H1 (cell line): ENCODE measurements around the gene SRSF6. TPM values are rescaled to one million over a fixed set of nuclear protein-coding genes. Genes with fewer than 3 reads are reported as not detected.

Source experiments
- CTCF ChIA-PET: fragments of 300-600 bp; sonication (Branson Sonifier 250); formaldehyde crosslinking; loops from one replicate; lab custom pipeline; 2021; ENCODE audit not compliant: partially characterized antibody; lab: Charles Lee
- POLR2A ChIA-PET: fragments of 300-600 bp; sonication (Branson Sonifier 250); formaldehyde crosslinking; loops from one replicate; lab custom pipeline; 2021; ENCODE audit warnings: inconsistent platforms; ENCODE audit not compliant: partially characterized antibody; lab: Charles Lee
- DNase-seq, 2 experiments: peaks; one replicate each; pipeline versions ENCODE4 v3.0.0 to v3.0.0-alpha.2; 2010 to 2022; ENCODE audit warnings: low spot score in 2 of 2, low read depth in 1 of 2, mixed read lengths in 1 of 2
- FAIRE-seq: peaks from 2 replicates; lab custom pipeline; 2011; peaks lifted over from hg19 to GRCh38; lab: Jason Lieb, UNC
- H2AFZ ChIP-seq: 2 replicates; pipeline ENCODE4 v1.8.1; 2012; ENCODE audit warnings: low read length, inconsistent platforms
- H2AK5ac ChIP-seq: 2 replicates; pipeline ENCODE4 v1.6.1; 2013; ENCODE audit warnings: low read depth, low read length
- H2BK120ac ChIP-seq: replicated peaks from 2 replicates; pipeline ENCODE3; 2013; ENCODE audit warnings: low read depth, low read length, inconsistent platforms
- H2BK12ac ChIP-seq: 2 replicates; pipeline ENCODE4 v1.6.1; 2013; ENCODE audit warnings: low read depth, low read length
- H2BK15ac ChIP-seq: 2 replicates; pipeline ENCODE4 v1.6.1; 2013; ENCODE audit warnings: low read length
- H2BK20ac ChIP-seq: 2 replicates; pipeline ENCODE4 v1.6.1; 2013; ENCODE audit warnings: low read length
- H2BK5ac ChIP-seq: 2 replicates; pipeline ENCODE4 v1.6.1; 2013; ENCODE audit warnings: low read depth, low read length
- H3K14ac ChIP-seq: 2 replicates; pipeline ENCODE4 v1.6.1; 2013; ENCODE audit warnings: inconsistent platforms; ENCODE audit not compliant: insufficient read length
- H3K18ac ChIP-seq: 2 replicates; pipeline ENCODE4 v1.6.1; 2013; ENCODE audit warnings: low read length; ENCODE audit errors: extremely low read depth
- H3K23ac ChIP-seq: 2 replicates; pipeline ENCODE4 v1.6.1; 2013; ENCODE audit warnings: inconsistent platforms; ENCODE audit not compliant: insufficient read length
- H3K23me2 ChIP-seq: 2 replicates; pipeline ENCODE4 v1.6.1; 2013; ENCODE audit warnings: low read depth, low read length
- H3K27ac ChIP-seq: 2 replicates; pipeline ENCODE4 v1.6.1; 2011; ENCODE audit warnings: low read depth, low read length, inconsistent platforms
- H3K27me3 ChIP-seq, 4 experiments: replicated peaks in 1 of 4; 1 replicate in 1 of 4; 2 replicates in 3 of 4; pipeline versions ENCODE4 v1.6.1 to v1.8.1; 2011 to 2013; ENCODE audit warnings: low read length in 3 of 4, mild to moderate bottlenecking in 3 of 4, inconsistent platforms in 2 of 4, mixed read lengths in 2 of 4, moderate library complexity in 1 of 4; ENCODE audit not compliant: control insufficient read depth in 3 of 4, insufficient read depth in 3 of 4; ENCODE audit errors: extremely low read depth in 1 of 4
- H3K36me3 ChIP-seq, 4 experiments: 2 replicates each; pipeline versions ENCODE4 v1.6.1 to v1.8.1; 2011 to 2013; ENCODE audit warnings: mild to moderate bottlenecking in 4 of 4, low read length in 3 of 4, moderate library complexity in 2 of 4, control low read depth in 1 of 4, inconsistent platforms in 1 of 4; ENCODE audit not compliant: insufficient read depth in 4 of 4, control insufficient read depth in 2 of 4
- H3K4ac ChIP-seq: replicated peaks from 2 replicates; pipeline ENCODE3; 2013; ENCODE audit warnings: low read length, low read depth, mixed read lengths, inconsistent platforms; ENCODE audit not compliant: insufficient read length
- H3K4me1 ChIP-seq, 4 experiments: replicated peaks in 1 of 4; 1 replicate in 1 of 4; 2 replicates in 3 of 4; pipeline versions ENCODE4 v1.6.1 to v1.8.1; 2011 to 2013; ENCODE audit warnings: low read length in 3 of 4, inconsistent platforms in 2 of 4, mixed read lengths in 1 of 4; ENCODE audit not compliant: insufficient read depth in 4 of 4, control insufficient read depth in 3 of 4
- H3K4me2 ChIP-seq, 2 experiments: 2 replicates each; pipeline versions ENCODE4 v1.6.1 to v1.8.1; 2011 to 2013; ENCODE audit warnings: low read depth in 2 of 2, low read length in 2 of 2, control low read depth in 1 of 2, inconsistent platforms in 1 of 2, mild to moderate bottlenecking in 1 of 2; ENCODE audit not compliant: insufficient read depth in 1 of 2
- H3K4me3 ChIP-seq, 4 experiments: fragments of 200-600, 300-600 bp in 1 of 4; sonication (generic), shearing (Covaris generic), sonication (Bioruptor Twin) in 1 of 4; 2 replicates each; pipeline versions ENCODE4 v1.5.1 to v1.8.1; 2011 to 2016; ENCODE audit warnings: low read length in 4 of 4, low read depth in 3 of 4, control low read depth in 2 of 4, inconsistent platforms in 2 of 4, mild to moderate bottlenecking in 2 of 4, mixed read lengths in 1 of 4, moderate library complexity in 1 of 4; ENCODE audit not compliant: insufficient read depth in 2 of 4; ENCODE audit errors: extremely low read depth in 1 of 4
- H3K56ac ChIP-seq: replicated peaks from 2 replicates; pipeline ENCODE3; 2013; ENCODE audit warnings: low read depth, mild to moderate bottlenecking, mixed read lengths, low read length, inconsistent platforms; ENCODE audit not compliant: insufficient read length
- H3K79me1 ChIP-seq: 2 replicates; pipeline ENCODE4 v1.6.1; 2013; ENCODE audit warnings: low read depth, low read length, control low read depth
- H3K79me2 ChIP-seq, 2 experiments: 2 replicates each; pipeline versions ENCODE4 v1.6.1 to v1.8.1; 2012 to 2013; ENCODE audit warnings: low read length in 2 of 2, mild to moderate bottlenecking in 2 of 2, inconsistent platforms in 1 of 2; ENCODE audit not compliant: insufficient read depth in 2 of 2, control insufficient read depth in 1 of 2
- H3K9ac ChIP-seq, 4 experiments: replicated peaks in 1 of 4; 1 replicate in 1 of 4; 2 replicates in 3 of 4; pipeline versions ENCODE4 v1.6.1 to v1.8.1; 2011 to 2013; ENCODE audit warnings: low read depth in 3 of 4, low read length in 3 of 4, control low read depth in 2 of 4, mild to moderate bottlenecking in 2 of 4, moderate library complexity in 2 of 4, inconsistent platforms in 1 of 4; ENCODE audit errors: extremely low read depth in 1 of 4
- H3K9me3 ChIP-seq, 2 experiments: 2 replicates each; pipeline versions ENCODE4 v1.6.1 to v1.8.1; 2012 to 2013; ENCODE audit warnings: mild to moderate bottlenecking in 2 of 2, moderate library complexity in 2 of 2, control low read depth in 1 of 2, inconsistent platforms in 1 of 2, low read depth in 1 of 2, low read length in 1 of 2, mixed read lengths in 1 of 2; ENCODE audit not compliant: insufficient read depth in 2 of 2
- H4K20me1 ChIP-seq, 2 experiments: replicated peaks in 1 of 2; 2 replicates each; pipeline versions ENCODE3 to v1.8.1; 2011 to 2013; ENCODE audit warnings: inconsistent platforms in 2 of 2, low read length in 2 of 2, mild to moderate bottlenecking in 1 of 2; ENCODE audit not compliant: insufficient read depth in 2 of 2, control insufficient read depth in 1 of 2
- H4K5ac ChIP-seq: 2 replicates; pipeline ENCODE4 v1.6.1; 2013; ENCODE audit warnings: low read length, low read depth, mixed read lengths, inconsistent platforms; ENCODE audit not compliant: insufficient read length
- H4K8ac ChIP-seq: 2 replicates; pipeline ENCODE4 v1.8.0; 2013; ENCODE audit warnings: mild to moderate bottlenecking, moderate library complexity, low read length, inconsistent platforms; ENCODE audit not compliant: insufficient read depth; ENCODE audit errors: extremely low read depth
- H4K91ac ChIP-seq: replicated peaks from 2 replicates; pipeline ENCODE3; 2013; ENCODE audit warnings: low read length, mixed read lengths, inconsistent platforms; ENCODE audit not compliant: insufficient read length
- CBX8 ChIP-seq: fragments of 300-800, 300-1000 bp; sonication (generic); IDR thresholded peaks from 2 replicates; pipeline ENCODE4 v1.7.1; 2016; ENCODE audit warnings: low read depth, low read length, borderline replicate concordance
- CREB1 ChIP-seq: IDR thresholded peaks from 2 replicates; pipeline ENCODE4 v1.6.1; 2012; ENCODE audit warnings: inconsistent platforms
- FOSL1 ChIP-seq: IDR thresholded peaks from 2 replicates; pipeline ENCODE4 v1.6.1; 2011; ENCODE audit warnings: mild to moderate bottlenecking, low read depth, low read length, moderate library complexity; ENCODE audit not compliant: insufficient read depth
- HDAC6 ChIP-seq: IDR thresholded peaks from one replicate; pipeline ENCODE4 v1.7.1; 2012; ENCODE audit warnings: low read depth, mild to moderate bottlenecking, inconsistent platforms, low read length, moderate library complexity
- KDM1A ChIP-seq: fragments of 200-600, 300-600 bp; sonication (generic); IDR thresholded peaks from 2 replicates; pipeline ENCODE4 v1.7.1; 2016; ENCODE audit warnings: mild to moderate bottlenecking, low read length, borderline replicate concordance
- POLR2A ChIP-seq, 2 experiments: IDR thresholded peaks; 1 replicate in 1 of 2; 2 replicates in 1 of 2; pipeline ENCODE4 v1.6.1; 2011; ENCODE audit warnings: low read depth in 2 of 2, low read length in 2 of 2, mild to moderate bottlenecking in 2 of 2; ENCODE audit errors: control extremely low read depth in 1 of 2
- POLR2AphosphoS5 ChIP-seq: IDR thresholded peaks from 2 replicates; pipeline ENCODE4 v1.6.1; 2011; ENCODE audit warnings: low read depth, low read length
- RAD21 ChIP-seq, 2 experiments: IDR thresholded peaks in 1 of 2; conservative IDR thresholded peaks in 1 of 2; 2 replicates each; pipeline ENCODE4 v1.6.1; 2011; ENCODE audit warnings: low read depth in 2 of 2, low read length in 2 of 2, improper control_type of control experiment in 1 of 2, inconsistent platforms in 1 of 2, mild to moderate bottlenecking in 1 of 2, moderate library complexity in 1 of 2
- RXRA ChIP-seq: IDR thresholded peaks from 2 replicates; pipeline ENCODE4 v1.6.1; 2011; ENCODE audit warnings: low read depth, mild to moderate bottlenecking, low read length, moderate library complexity; ENCODE audit not compliant: insufficient read depth
- ZNF274 ChIP-seq: IDR thresholded peaks from 2 replicates; pipeline ENCODE4 v1.7.0; 2012; ENCODE audit warnings: low read length, borderline replicate concordance; ENCODE audit errors: extremely low read depth
- WGBS, 2 experiments: shearing (Covaris generic) in 1 of 2; methylation state at CpG; one replicate each; pipeline versions ENCODE4 v1.1.6 to v1.1.7; 2013 to 2015; ENCODE audit warnings: low lambda C conversion rate in 2 of 2, mixed read lengths in 2 of 2, inconsistent platforms in 1 of 2, low coverage in 1 of 2, missing lambda C conversion rate in 1 of 2; ENCODE audit not compliant: insufficient replicate concordance in 2 of 2, insufficient coverage in 1 of 2, insufficient read length in 1 of 2; ENCODE audit errors: extremely low coverage in 1 of 2, missing lambda C conversion rate in 1 of 2; 5-methylcytosine and 5-hydroxymethylcytosine counted together
- polyA plus RNA-seq, 7 experiments: library from polyadenylated mRNA; depleted of rRNA in 3 of 7; stranded (reverse) in 5 of 7; unstranded in 2 of 7; fragments of >200 nt in 5 of 7; fragments of 200-250 nt in 2 of 7; gene quantifications; 1 replicate in 5 of 7; 2 replicates in 1 of 7; 4 replicates in 1 of 7; pipeline versions ENCODE4 v1.2.1 to v1.2.3, GENCODE V29; 2011 to 2013; ENCODE audit warnings: missing spikeins in 2 of 7, mixed read lengths in 2 of 7
- total RNA-seq: library from RNA; stranded (reverse); fragmentation: NEBNext Ultra II Directional; extraction: Animal tissue kit (Norgen Biotek cat#: 25700); gene quantifications from 2 replicates; pipeline ENCODE4 v1.2.1, GENCODE V29; 2021

Gene SRSF6
- total and polyA plus RNA-seq, 2 of the 8 experiments (the other 6 are each of a cell fraction or from before 2014, with no cell fraction given) = 48.0 to 171 TPM

DNA sequence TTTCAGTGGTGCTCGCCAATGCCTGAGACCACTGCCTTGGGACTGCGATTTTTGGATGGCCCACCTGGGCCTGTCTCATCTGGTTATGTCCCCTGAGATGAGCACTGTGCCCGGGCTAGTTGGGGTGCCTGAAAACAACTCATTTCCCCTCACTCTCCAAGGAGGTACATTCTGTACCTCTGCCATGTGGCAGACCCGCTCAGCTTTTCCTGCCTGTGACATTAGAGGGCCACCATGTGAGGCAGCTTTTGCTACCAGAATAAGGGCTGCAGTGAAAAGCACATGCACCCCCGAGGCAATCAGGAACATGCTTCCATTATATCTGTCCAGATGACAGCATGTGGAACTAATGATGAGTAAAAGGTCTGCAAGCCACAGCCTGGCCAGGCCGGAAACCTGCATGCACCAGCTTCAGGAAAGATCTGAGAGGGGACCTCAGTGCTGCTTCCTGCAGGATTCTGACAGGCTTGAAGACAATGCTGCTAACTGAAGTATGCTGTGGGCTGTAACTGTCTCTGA lies 11.3 kb upstream of the SRSF6 start:
- no peak overlapping the region for H4K5ac ChIP-seq
- FAIRE-seq (no peak), DNase-seq (no peak)
- H3K4me1 ChIP-seq = no peaks in the 10 kb centered on the region
- ChIA-PET CTCF (interaction anchor here (0.6 kb wide), 1 partner anchor 16 kb away, joined by 3 read pairs; no protein-coding TSS in a partner anchor), POLR2A (interaction anchor here (3.2 kb wide), 1 partner anchor 11 kb away, joined by 50 read pairs; the partner anchor contains the start of gene SRSF6)
- H2AK5ac ChIP-seq = no peak overlapping the region
- H3K27me3 ChIP-seq = no peaks in the 10 kb centered on the region; a peak in 1 of 7 replicates
- 81% methylated on average over 5 of the region's 6 CpGs; no CpG with 5 or more reads in 1 of the 2 experiments for WGBS, 2 experiments
- H4K20me1 ChIP-seq = no peaks in the 10 kb centered on the region
- H4K8ac ChIP-seq = no peak overlapping the region
- no peaks in the 10 kb centered on the region for H3K23me2 ChIP-seq
- no peak overlapping the region for H2BK5ac ChIP-seq
- no peak overlapping the region for H3K4me3 ChIP-seq
- no peak overlapping the region for H3K27ac ChIP-seq
- no peak overlapping the region for H3K4ac ChIP-seq
- no peaks in the 10 kb centered on the region for H3K79me1 ChIP-seq
- H3K9ac ChIP-seq = no peak overlapping the region
- no peak overlapping the region for H2AFZ ChIP-seq
- H2BK20ac ChIP-seq = no peak overlapping the region
- no peak overlapping the region for H3K14ac ChIP-seq
- no peak overlapping the region for H4K91ac ChIP-seq
- H3K56ac ChIP-seq = no peak overlapping the region
- no peaks in the 10 kb centered on the region for H3K79me2 ChIP-seq
- H3K36me3 ChIP-seq = no peaks in the 10 kb centered on the region
- no peaks in the 10 kb centered on the region for H3K9me3 ChIP-seq
- no peak overlapping the region for H2BK12ac ChIP-seq
- no peak overlapping the region for H3K4me2 ChIP-seq
- no peak overlapping the region for H3K23ac ChIP-seq
- no peak for TF ChIP-seq POLR2AphosphoS5
- no peak for TF ChIP-seq HDAC6
- TF ChIP-seq KDM1A = no peak
- TF ChIP-seq POLR2A (IDR thresholded peaks at IDR 0.05; ENCODE audit: control extremely low read depth in 1 of 2, low read depth in 2 of 2, low read length in 2 of 2) = no peak
- no peak for TF ChIP-seq RXRA
- TF ChIP-seq FOSL1 = no peak
- TF ChIP-seq ZNF274 = no peak
- TF ChIP-seq RAD21 (IDR thresholded peaks at IDR 0.05 in 1 of 2, conservative IDR thresholded peaks at IDR 0.05 in 1 of 2; ENCODE audit: low read depth in 2 of 2, low read length in 2 of 2) = no peak
- no peak for TF ChIP-seq CREB1
- TF ChIP-seq CBX8 = no peak
- H2BK15ac ChIP-seq = 0 out of 2 replicates have a peak overlapping the region, but pooled peaks have one; percentile 14
- H2BK120ac ChIP-seq = no peak overlapping the region
- no peak overlapping the region for H3K18ac ChIP-seq
